H1 (cell line): ENCODE data around the gene ATP6V0D1. TPM values are rescaled to one million over a fixed set of nuclear protein-coding genes. Genes with fewer than 3 reads are reported as not detected.
A peak's percentile ranks its signal among the peaks of the same experiment; 100 is the strongest.

Experiments
- CTCF ChIA-PET: fragments of 300-600 bp; sonication (Branson Sonifier 250); formaldehyde crosslinking; loops from one replicate; lab custom pipeline; 2021; ENCODE audit not compliant: partially characterized antibody; lab: Charles Lee
- POLR2A ChIA-PET: fragments of 300-600 bp; sonication (Branson Sonifier 250); formaldehyde crosslinking; loops from one replicate; lab custom pipeline; 2021; ENCODE audit warnings: inconsistent platforms; ENCODE audit not compliant: partially characterized antibody; lab: Charles Lee
- DNase-seq, 2 experiments: peaks; one replicate each; pipeline versions ENCODE4 v3.0.0 to v3.0.0-alpha.2; 2010 to 2022; ENCODE audit warnings: low spot score in 2 of 2, low read depth in 1 of 2, mixed read lengths in 1 of 2
- FAIRE-seq: peaks from 2 replicates; lab custom pipeline; 2011; peaks lifted over from hg19 to GRCh38; lab: Jason Lieb, UNC
- H2AFZ ChIP-seq: 2 replicates; pipeline ENCODE4 v1.8.1; 2012; ENCODE audit warnings: low read length, inconsistent platforms
- H2AK5ac ChIP-seq: 2 replicates; pipeline ENCODE4 v1.6.1; 2013; ENCODE audit warnings: low read depth, low read length
- H2BK120ac ChIP-seq: replicated peaks from 2 replicates; pipeline ENCODE3; 2013; ENCODE audit warnings: low read depth, low read length, inconsistent platforms
- H2BK12ac ChIP-seq: 2 replicates; pipeline ENCODE4 v1.6.1; 2013; ENCODE audit warnings: low read depth, low read length
- H2BK15ac ChIP-seq: 2 replicates; pipeline ENCODE4 v1.6.1; 2013; ENCODE audit warnings: low read length
- H2BK20ac ChIP-seq: 2 replicates; pipeline ENCODE4 v1.6.1; 2013; ENCODE audit warnings: low read length
- H2BK5ac ChIP-seq: 2 replicates; pipeline ENCODE4 v1.6.1; 2013; ENCODE audit warnings: low read depth, low read length
- H3K14ac ChIP-seq: 2 replicates; pipeline ENCODE4 v1.6.1; 2013; ENCODE audit warnings: inconsistent platforms; ENCODE audit not compliant: insufficient read length
- H3K18ac ChIP-seq: 2 replicates; pipeline ENCODE4 v1.6.1; 2013; ENCODE audit warnings: low read length; ENCODE audit errors: extremely low read depth
- H3K23ac ChIP-seq: 2 replicates; pipeline ENCODE4 v1.6.1; 2013; ENCODE audit warnings: inconsistent platforms; ENCODE audit not compliant: insufficient read length
- H3K23me2 ChIP-seq: 2 replicates; pipeline ENCODE4 v1.6.1; 2013; ENCODE audit warnings: low read depth, low read length
- H3K27ac ChIP-seq: 2 replicates; pipeline ENCODE4 v1.6.1; 2011; ENCODE audit warnings: low read depth, low read length, inconsistent platforms
- H3K27me3 ChIP-seq, 4 experiments: replicated peaks in 1 of 4; 1 replicate in 1 of 4; 2 replicates in 3 of 4; pipeline versions ENCODE4 v1.6.1 to v1.8.1; 2011 to 2013; ENCODE audit warnings: low read length in 3 of 4, mild to moderate bottlenecking in 3 of 4, inconsistent platforms in 2 of 4, mixed read lengths in 2 of 4, moderate library complexity in 1 of 4; ENCODE audit not compliant: control insufficient read depth in 3 of 4, insufficient read depth in 3 of 4; ENCODE audit errors: extremely low read depth in 1 of 4
- H3K36me3 ChIP-seq, 4 experiments: 2 replicates each; pipeline versions ENCODE4 v1.6.1 to v1.8.1; 2011 to 2013; ENCODE audit warnings: mild to moderate bottlenecking in 4 of 4, low read length in 3 of 4, moderate library complexity in 2 of 4, control low read depth in 1 of 4, inconsistent platforms in 1 of 4; ENCODE audit not compliant: insufficient read depth in 4 of 4, control insufficient read depth in 2 of 4
- H3K4ac ChIP-seq: replicated peaks from 2 replicates; pipeline ENCODE3; 2013; ENCODE audit warnings: low read length, low read depth, mixed read lengths, inconsistent platforms; ENCODE audit not compliant: insufficient read length
- H3K4me1 ChIP-seq, 4 experiments: replicated peaks in 1 of 4; 1 replicate in 1 of 4; 2 replicates in 3 of 4; pipeline versions ENCODE4 v1.6.1 to v1.8.1; 2011 to 2013; ENCODE audit warnings: low read length in 3 of 4, inconsistent platforms in 2 of 4, mixed read lengths in 1 of 4; ENCODE audit not compliant: insufficient read depth in 4 of 4, control insufficient read depth in 3 of 4
- H3K4me2 ChIP-seq, 2 experiments: 2 replicates each; pipeline versions ENCODE4 v1.6.1 to v1.8.1; 2011 to 2013; ENCODE audit warnings: low read depth in 2 of 2, low read length in 2 of 2, control low read depth in 1 of 2, inconsistent platforms in 1 of 2, mild to moderate bottlenecking in 1 of 2; ENCODE audit not compliant: insufficient read depth in 1 of 2
- H3K4me3 ChIP-seq, 4 experiments: fragments of 200-600, 300-600 bp in 1 of 4; sonication (generic), shearing (Covaris generic), sonication (Bioruptor Twin) in 1 of 4; 2 replicates each; pipeline versions ENCODE4 v1.5.1 to v1.8.1; 2011 to 2016; ENCODE audit warnings: low read length in 4 of 4, low read depth in 3 of 4, control low read depth in 2 of 4, inconsistent platforms in 2 of 4, mild to moderate bottlenecking in 2 of 4, mixed read lengths in 1 of 4, moderate library complexity in 1 of 4; ENCODE audit not compliant: insufficient read depth in 2 of 4; ENCODE audit errors: extremely low read depth in 1 of 4
- H3K56ac ChIP-seq: replicated peaks from 2 replicates; pipeline ENCODE3; 2013; ENCODE audit warnings: low read depth, mild to moderate bottlenecking, mixed read lengths, low read length, inconsistent platforms; ENCODE audit not compliant: insufficient read length
- H3K79me1 ChIP-seq: 2 replicates; pipeline ENCODE4 v1.6.1; 2013; ENCODE audit warnings: low read depth, low read length, control low read depth
- H3K79me2 ChIP-seq, 2 experiments: 2 replicates each; pipeline versions ENCODE4 v1.6.1 to v1.8.1; 2012 to 2013; ENCODE audit warnings: low read length in 2 of 2, mild to moderate bottlenecking in 2 of 2, inconsistent platforms in 1 of 2; ENCODE audit not compliant: insufficient read depth in 2 of 2, control insufficient read depth in 1 of 2
- H3K9ac ChIP-seq, 4 experiments: replicated peaks in 1 of 4; 1 replicate in 1 of 4; 2 replicates in 3 of 4; pipeline versions ENCODE4 v1.6.1 to v1.8.1; 2011 to 2013; ENCODE audit warnings: low read depth in 3 of 4, low read length in 3 of 4, control low read depth in 2 of 4, mild to moderate bottlenecking in 2 of 4, moderate library complexity in 2 of 4, inconsistent platforms in 1 of 4; ENCODE audit errors: extremely low read depth in 1 of 4
- H3K9me3 ChIP-seq, 2 experiments: 2 replicates each; pipeline versions ENCODE4 v1.6.1 to v1.8.1; 2012 to 2013; ENCODE audit warnings: mild to moderate bottlenecking in 2 of 2, moderate library complexity in 2 of 2, control low read depth in 1 of 2, inconsistent platforms in 1 of 2, low read depth in 1 of 2, low read length in 1 of 2, mixed read lengths in 1 of 2; ENCODE audit not compliant: insufficient read depth in 2 of 2
- H4K20me1 ChIP-seq, 2 experiments: replicated peaks in 1 of 2; 2 replicates each; pipeline versions ENCODE3 to v1.8.1; 2011 to 2013; ENCODE audit warnings: inconsistent platforms in 2 of 2, low read length in 2 of 2, mild to moderate bottlenecking in 1 of 2; ENCODE audit not compliant: insufficient read depth in 2 of 2, control insufficient read depth in 1 of 2
- H4K5ac ChIP-seq: 2 replicates; pipeline ENCODE4 v1.6.1; 2013; ENCODE audit warnings: low read length, low read depth, mixed read lengths, inconsistent platforms; ENCODE audit not compliant: insufficient read length
- H4K8ac ChIP-seq: 2 replicates; pipeline ENCODE4 v1.8.0; 2013; ENCODE audit warnings: mild to moderate bottlenecking, moderate library complexity, low read length, inconsistent platforms; ENCODE audit not compliant: insufficient read depth; ENCODE audit errors: extremely low read depth
- H4K91ac ChIP-seq: replicated peaks from 2 replicates; pipeline ENCODE3; 2013; ENCODE audit warnings: low read length, mixed read lengths, inconsistent platforms; ENCODE audit not compliant: insufficient read length
- BCL11A ChIP-seq, 2 experiments: IDR thresholded peaks; one replicate each; pipeline ENCODE4 v1.6.1; 2011; ENCODE audit warnings: low read depth in 2 of 2, low read length in 2 of 2, mild to moderate bottlenecking in 2 of 2
- CREB1 ChIP-seq: IDR thresholded peaks from 2 replicates; pipeline ENCODE4 v1.6.1; 2012; ENCODE audit warnings: inconsistent platforms
- CTCF ChIP-seq, 3 experiments: IDR thresholded peaks; 1 replicate in 2 of 3; 2 replicates in 1 of 3; pipeline versions ENCODE4 v1.5.1 to v1.6.1; 2011; ENCODE audit warnings: low read length in 3 of 3, mild to moderate bottlenecking in 3 of 3, inconsistent platforms in 2 of 3, low read depth in 1 of 3, moderate library complexity in 1 of 3; ENCODE audit not compliant: insufficient read depth in 1 of 3; ENCODE audit errors: control extremely low read depth in 1 of 3
- KDM4A ChIP-seq: IDR thresholded peaks from one replicate; pipeline ENCODE4 v1.7.1; 2012; ENCODE audit warnings: low read depth, mild to moderate bottlenecking, moderate library complexity, low read length, inconsistent platforms; ENCODE audit not compliant: severe bottlenecking
- MAFK ChIP-seq: IDR thresholded peaks from 2 replicates; pipeline ENCODE4 v1.6.1; 2012; ENCODE audit warnings: low read depth, mild to moderate bottlenecking, improper control_type of control experiment, low read length
- RFX5 ChIP-seq: IDR thresholded peaks from 2 replicates; pipeline ENCODE4 v1.6.1; 2011; ENCODE audit warnings: low read depth, low read length, improper control_type of control experiment, borderline replicate concordance
- USF2 ChIP-seq: IDR thresholded peaks from 2 replicates; pipeline ENCODE4 v1.6.1; 2011; ENCODE audit warnings: low read length, improper control_type of control experiment
- WGBS, 2 experiments: shearing (Covaris generic) in 1 of 2; methylation state at CpG; one replicate each; pipeline versions ENCODE4 v1.1.6 to v1.1.7; 2013 to 2015; ENCODE audit warnings: low lambda C conversion rate in 2 of 2, mixed read lengths in 2 of 2, inconsistent platforms in 1 of 2, low coverage in 1 of 2, missing lambda C conversion rate in 1 of 2; ENCODE audit not compliant: insufficient replicate concordance in 2 of 2, insufficient coverage in 1 of 2, insufficient read length in 1 of 2; ENCODE audit errors: extremely low coverage in 1 of 2, missing lambda C conversion rate in 1 of 2; 5-methylcytosine and 5-hydroxymethylcytosine counted together
- polyA plus RNA-seq, 7 experiments: library from polyadenylated mRNA; depleted of rRNA in 3 of 7; stranded (reverse) in 5 of 7; unstranded in 2 of 7; fragments of >200 nt in 5 of 7; fragments of 200-250 nt in 2 of 7; gene quantifications; 1 replicate in 5 of 7; 2 replicates in 1 of 7; 4 replicates in 1 of 7; pipeline versions ENCODE4 v1.2.1 to v1.2.3, GENCODE V29; 2011 to 2013; ENCODE audit warnings: missing spikeins in 2 of 7, mixed read lengths in 2 of 7
- total RNA-seq: library from RNA; stranded (reverse); fragmentation: NEBNext Ultra II Directional; extraction: Animal tissue kit (Norgen Biotek cat#: 25700); gene quantifications from 2 replicates; pipeline ENCODE4 v1.2.1, GENCODE V29; 2021

ATP6V0D1 gene
- total and polyA plus RNA-seq, 2 of the 8 experiments (the other 6 are each of a cell fraction or from before 2014, with no cell fraction given), result 47.3 to 134 TPM

DNA sequence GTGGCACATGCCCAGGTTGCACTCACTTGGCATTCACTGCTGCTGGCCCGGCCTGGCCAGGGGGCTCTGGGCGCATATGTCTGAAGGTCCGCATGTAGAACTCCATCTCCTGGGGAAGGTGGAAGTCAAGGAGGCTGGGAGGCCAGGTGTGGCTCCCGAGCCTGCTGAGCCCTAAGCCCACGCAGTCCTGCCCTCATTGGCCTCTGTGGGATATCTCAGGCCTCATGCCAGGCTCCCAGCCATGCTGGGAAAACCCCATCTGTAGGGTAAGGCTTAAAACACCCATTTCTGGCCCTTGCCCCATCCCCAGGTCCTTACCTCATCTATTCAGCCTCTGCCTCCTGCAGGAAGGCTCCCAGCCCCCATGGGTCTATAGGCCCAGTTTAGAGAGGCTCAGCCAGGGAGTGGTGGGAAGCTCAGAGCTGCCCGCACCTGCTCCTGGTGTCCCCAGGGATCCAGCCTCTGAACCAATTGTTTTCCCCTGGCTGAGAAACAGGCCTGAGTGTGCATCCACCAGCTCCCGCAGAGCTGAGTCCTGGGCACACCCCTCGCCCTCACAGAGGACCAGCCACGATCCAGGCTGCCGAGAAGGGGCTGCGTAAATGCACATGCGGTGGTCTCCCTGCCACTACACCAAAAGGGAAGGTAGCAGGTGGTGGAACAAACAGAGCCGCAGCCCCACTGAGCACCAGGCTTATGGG is 85.3 kb downstream of the ATP6V0D1 start:
- 0 out of 7 replicates have a peak overlapping the region, but pooled peaks of 2 of the 4 experiments have one; percentile 4 to 9 for H3K9ac ChIP-seq
- DNase-seq, result no peak
- POLR2A ChIA-PET, result interaction anchor here (0.7 to 2.1 kb wide), 6 partner anchors 8 to 109 kb away, joined by 3 to 8 read pairs (median 4); no protein-coding TSS in a partner anchor
- TF ChIP-seq MAFK (no peak), KDM4A (no peak), USF2 (no peak), RFX5 (no peak), BCL11A (IDR thresholded peaks at IDR 0.05; ENCODE audit: low read depth in 2 of 2, low read length in 2 of 2) (no peak), CTCF (IDR thresholded peaks at IDR 0.05; ENCODE audit: control extremely low read depth in 1 of 3, insufficient read depth in 1 of 3, low read depth in 1 of 3, low read length in 3 of 3) (no peak), CREB1 (no peak)

More for the DNA sequence above, 85.3 kb downstream of the ATP6V0D1 start:
- Histone ChIP-seq H4K5ac (no peak overlapping the region), H2AK5ac (no peak overlapping the region), H3K9me3 (no peaks in the 10 kb centered on the region), H3K27ac (no peak overlapping the region), H3K4me3 (peak overlapping the region in 3 of 4 experiments; percentile 10 to 49 (median 11); a peak in 4 of 8 replicates), H3K18ac (peak overlapping the region; percentile 66; the same call in 1 of the 2 replicates), H3K56ac (no peak overlapping the region), H2BK15ac (peak overlapping the region; percentile 53; the same call in 1 of the 2 replicates), H3K23me2 (no peaks in the 10 kb centered on the region; the same call in 1 of the 2 replicates), H2BK12ac (peak overlapping the region; percentile 56; the same call in 1 of the 2 replicates), H3K36me3 (no peaks in the 10 kb centered on the region), H3K4me1 (peaks cover 0 to 39% (median 27%) of the 10 kb centered on the region in 4 experiments; a peak in 6 of 7 replicates), H2BK20ac (peak overlapping the region; percentile 93), H3K79me1 (no peaks in the 10 kb centered on the region), H4K20me1 (peaks cover 6 to 9% of the 10 kb centered on the region in 2 experiments), H4K8ac (peak overlapping the region; percentile 39), H2BK120ac (no peak overlapping the region), H4K91ac (peak overlapping the region; percentile 12), H3K4ac (peak overlapping the region; percentile 82), H3K27me3 (peaks cover 24 to 57% (median 46%) of the 10 kb centered on the region in 4 experiments), H2BK5ac (no peak overlapping the region; the same call in 1 of the 2 replicates), H2AFZ (no peak overlapping the region; the same call in 1 of the 2 replicates), H3K23ac (no peak overlapping the region), H3K79me2 (no peaks in the 10 kb centered on the region), H3K14ac (no peak overlapping the region), H3K4me2 (peak overlapping the region; percentile 53 to 60)
- CTCF ChIA-PET, result interaction anchor here (1.1 to 32.4 kb wide), 9 partner anchors 7 to 110 kb away, joined by 3 to 476 read pairs (median 5); partner anchors contain the start of gene ZDHHC1
- 55% methylated on average over 13 of the region's 13 CpGs; no CpG with 5 or more reads in 1 of the 2 experiments for WGBS, 2 experiments
- FAIRE-seq, result no peak
